ENCODE measurements around the gene LRRC41. TPM values are rescaled to one million over a fixed set of nuclear protein-coding genes. Genes with fewer than 3 reads are reported as not detected.

The LRRC41 gene
- total and polyA plus RNA-seq, 8 donors, result 21.6 to 110 (median 42.7) TPM

DNA sequence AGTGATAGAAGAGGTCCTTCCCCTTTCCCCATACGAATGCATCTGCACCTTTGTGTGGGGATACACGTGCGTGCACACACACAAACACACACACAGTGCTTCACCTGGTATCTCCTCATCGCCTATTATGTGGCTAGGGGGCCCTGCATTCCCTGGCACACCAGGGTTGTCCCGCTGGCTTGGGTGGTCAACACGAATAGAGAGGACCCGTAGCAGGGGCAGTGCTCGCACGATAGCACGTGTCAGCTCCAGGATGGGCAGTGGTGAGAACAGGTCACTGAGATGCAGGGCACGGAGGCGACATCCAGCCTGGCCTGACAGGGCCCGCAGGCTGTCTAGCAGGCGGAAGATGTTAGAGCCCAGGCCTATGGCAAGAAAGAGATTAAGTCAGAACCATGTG lies 22.4 kb downstream of the LRRC41 start:
- intact Hi-C loops (cut with DNase I; ENCODE audit: low total_unique reads), result no loop called here
- no peaks in the 10 kb centered on the region for H3K4me1 ChIP-seq
- H3K27ac ChIP-seq, result no peak overlapping the region
- TF ChIP-seq, protein P1, sequence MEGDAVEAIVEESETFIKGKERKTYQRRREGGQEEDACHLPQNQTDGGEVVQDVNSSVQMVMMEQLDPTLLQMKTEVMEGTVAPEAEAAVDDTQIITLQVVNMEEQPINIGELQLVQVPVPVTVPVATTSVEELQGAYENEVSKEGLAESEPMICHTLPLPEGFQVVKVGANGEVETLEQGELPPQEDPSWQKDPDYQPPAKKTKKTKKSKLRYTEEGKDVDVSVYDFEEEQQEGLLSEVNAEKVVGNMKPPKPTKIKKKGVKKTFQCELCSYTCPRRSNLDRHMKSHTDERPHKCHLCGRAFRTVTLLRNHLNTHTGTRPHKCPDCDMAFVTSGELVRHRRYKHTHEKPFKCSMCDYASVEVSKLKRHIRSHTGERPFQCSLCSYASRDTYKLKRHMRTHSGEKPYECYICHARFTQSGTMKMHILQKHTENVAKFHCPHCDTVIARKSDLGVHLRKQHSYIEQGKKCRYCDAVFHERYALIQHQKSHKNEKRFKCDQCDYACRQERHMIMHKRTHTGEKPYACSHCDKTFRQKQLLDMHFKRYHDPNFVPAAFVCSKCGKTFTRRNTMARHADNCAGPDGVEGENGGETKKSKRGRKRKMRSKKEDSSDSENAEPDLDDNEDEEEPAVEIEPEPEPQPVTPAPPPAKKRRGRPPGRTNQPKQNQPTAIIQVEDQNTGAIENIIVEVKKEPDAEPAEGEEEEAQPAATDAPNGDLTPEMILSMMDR (IDR thresholded peaks at IDR 0.05), result no peak
- TF ChIP-seq POLR2AphosphoS5 (IDR thresholded peaks at IDR 0.05) (no peak), EP300 (IDR thresholded peaks at IDR 0.05) (no peak), POLR2A (IDR thresholded peaks at IDR 0.05) (no peak)
- 92 to 97% (median 95%) methylated on average over 14 of the region's 14 CpGs for WGBS, 5 donors
- no peaks in the 10 kb centered on the region for H3K27me3 ChIP-seq
- no peak overlapping the region for H3K4me3 ChIP-seq
- no peak for DNase-seq
- H3K9me3 ChIP-seq, result no peaks in the 10 kb centered on the region
- peaks cover 40 to 91% (median 88%) of the 10 kb centered on the region in 4 donors for H3K36me3 ChIP-seq

DNA sequence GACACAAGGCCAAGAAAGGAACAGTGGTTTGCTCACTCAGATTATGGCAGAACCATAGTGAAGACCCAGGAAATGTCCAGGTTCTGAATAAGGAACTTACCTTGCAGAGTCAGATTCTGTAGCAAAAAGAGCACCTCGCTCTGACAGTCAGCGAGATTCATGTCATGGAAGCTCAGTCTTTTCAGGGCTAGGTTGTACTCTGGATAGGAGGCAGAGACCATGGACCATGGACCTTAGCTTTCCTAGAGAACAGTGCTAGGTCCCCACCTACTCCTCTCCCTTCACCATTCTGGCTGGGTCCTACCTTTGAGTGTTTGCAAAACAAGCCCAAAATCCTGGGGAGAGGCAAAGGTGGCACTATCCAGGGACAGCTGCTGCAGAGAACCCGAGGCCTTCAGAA lies 23.3 kb downstream of the LRRC41 start:
- intact Hi-C loops (cut with DNase I; ENCODE audit: low total_unique reads), result no loop called here
- 90 to 96% (median 95%) methylated on average over 3 of the region's 3 CpGs for WGBS, 5 donors
- Histone ChIP-seq H3K9me3 (no peaks in the 10 kb centered on the region), H3K27me3 (no peaks in the 10 kb centered on the region), H3K4me1 (no peaks in the 10 kb centered on the region), H3K4me3 (no peak overlapping the region), H3K27ac (no peak overlapping the region), H3K36me3 (peaks cover 31 to 81% (median 78%) of the 10 kb centered on the region in 4 donors)
- DNase-seq, result no peak
- TF ChIP-seq, protein P1 (IDR thresholded peaks at IDR 0.05), result no peak
- no peak for TF ChIP-seq EP300 (IDR thresholded peaks at IDR 0.05)
- no peak for TF ChIP-seq POLR2AphosphoS5 (IDR thresholded peaks at IDR 0.05)
- TF ChIP-seq POLR2A (IDR thresholded peaks at IDR 0.05), result no peak

DNA sequence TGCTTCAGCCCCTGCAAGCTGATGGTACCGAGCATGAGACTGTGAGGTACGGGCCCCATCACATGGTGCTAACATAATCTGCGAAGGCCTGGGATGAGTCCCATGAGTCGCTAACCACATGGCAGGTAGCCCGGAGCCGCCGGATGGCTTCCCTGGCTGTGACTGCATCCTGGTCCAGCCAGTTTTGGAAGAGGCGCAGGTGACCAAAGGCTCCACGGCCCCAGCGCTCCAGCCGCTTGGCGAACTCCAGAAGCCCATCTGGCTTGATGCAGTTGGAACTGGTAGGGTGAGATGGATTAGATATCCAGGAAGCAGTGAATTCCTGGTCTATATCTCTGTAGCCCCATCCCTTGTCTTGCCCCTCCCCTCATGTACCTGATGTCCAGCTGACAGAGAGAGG lies 24.6 kb downstream of the LRRC41 start:
- TF ChIP-seq EP300 (IDR thresholded peaks at IDR 0.05) (no peak), POLR2A (IDR thresholded peaks at IDR 0.05) (no peak), POLR2AphosphoS5 (IDR thresholded peaks at IDR 0.05) (no peak)
- TF ChIP-seq, protein P1 (IDR thresholded peaks at IDR 0.05), result no peak
- Histone ChIP-seq H3K27ac (no peak overlapping the region), H3K9me3 (no peaks in the 10 kb centered on the region), H3K27me3 (no peaks in the 10 kb centered on the region), H3K4me3 (no peak overlapping the region), H3K4me1 (no peaks in the 10 kb centered on the region), H3K36me3 (peaks cover 28 to 69% (median 65%) of the 10 kb centered on the region in 4 donors)
- 79 to 95% (median 91%) methylated on average over 9 to 12 of the region's 12 CpGs for WGBS, 5 donors
- peak in 1 of 2 donors; percentile 9 for DNase-seq
- intact Hi-C loops (cut with DNase I; ENCODE audit: low total_unique reads), result no loop called here

DNA sequence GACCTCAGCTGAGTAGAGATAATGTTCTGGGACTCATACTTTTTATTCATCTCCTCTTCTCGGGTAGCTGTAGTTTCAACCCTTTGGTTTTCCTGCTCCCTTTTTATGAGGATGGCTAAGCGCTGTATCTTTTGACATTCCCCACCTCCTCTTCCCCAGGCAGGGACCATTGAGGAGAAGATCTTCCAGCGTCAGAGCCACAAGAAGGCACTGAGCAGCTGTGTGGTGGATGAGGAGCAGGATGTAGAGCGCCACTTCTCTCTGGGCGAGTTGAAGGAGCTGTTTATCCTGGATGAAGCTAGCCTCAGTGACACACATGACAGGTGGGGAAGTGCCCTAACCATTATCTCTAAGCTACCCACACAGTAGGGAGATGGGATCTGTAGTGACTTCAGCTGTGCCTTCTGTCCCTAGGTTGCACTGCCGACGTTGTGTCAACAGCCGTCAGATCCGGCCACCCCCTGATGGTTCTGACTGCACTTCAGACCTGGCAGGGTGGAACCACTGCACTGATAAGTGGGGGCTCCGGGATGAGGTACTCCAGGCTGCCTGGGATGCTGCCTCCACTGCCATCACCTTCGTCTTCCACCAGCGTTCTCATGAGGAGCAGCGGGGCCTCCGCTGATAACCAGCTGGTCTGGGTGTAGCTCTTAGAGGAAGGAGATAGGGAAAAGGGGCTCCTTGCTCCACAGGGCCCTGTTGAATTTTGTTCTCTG lies 25.6 kb downstream of the LRRC41 start:
- H3K9me3 ChIP-seq, result no peaks in the 10 kb centered on the region
- H3K4me3 ChIP-seq, result no peak overlapping the region
- WGBS, 5 donors, result 72 to 87% (median 77%) methylated on average over 14 of the region's 14 CpGs
- no peaks in the 10 kb centered on the region for H3K4me1 ChIP-seq
- TF ChIP-seq POLR2AphosphoS5 (IDR thresholded peaks at IDR 0.05) (no peak), POLR2A (IDR thresholded peaks at IDR 0.05) (no peak), EP300 (IDR thresholded peaks at IDR 0.05) (no peak)
- peak in 1 of 2 donors; percentile 9 for DNase-seq
- no peaks in the 10 kb centered on the region for H3K27me3 ChIP-seq
- H3K36me3 ChIP-seq, result peaks cover 28 to 59% (median 57%) of the 10 kb centered on the region in 4 donors
- intact Hi-C loops (cut with DNase I; ENCODE audit: low total_unique reads), result no loop called here
- H3K27ac ChIP-seq, result no peak overlapping the region

DNA sequence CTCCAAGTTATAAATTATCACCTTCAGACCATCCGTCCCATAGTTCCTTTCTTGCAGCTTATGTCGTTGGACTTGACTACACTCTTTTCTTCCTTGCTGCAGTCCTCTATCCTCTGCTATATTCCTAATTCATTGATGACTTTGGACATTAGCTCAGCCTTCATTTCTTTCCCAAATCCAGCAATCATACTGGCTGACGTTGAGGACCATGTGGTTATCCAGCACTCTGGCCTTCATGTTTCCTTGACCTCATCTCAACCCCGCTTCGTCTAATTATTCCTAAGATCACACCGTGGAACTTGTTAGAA lies 28.4 kb downstream of the LRRC41 start:
- H3K27me3 ChIP-seq, result no peaks in the 10 kb centered on the region
- H3K36me3 ChIP-seq, result peaks cover 14 to 39% (median 30%) of the 10 kb centered on the region in 4 donors
- H3K4me3 ChIP-seq, result no peak overlapping the region
- 92 to 97% (median 95%) methylated on average over 6 of the region's 6 CpGs for WGBS, 5 donors
- H3K9me3 ChIP-seq, result no peaks in the 10 kb centered on the region
- DNase-seq, result no peak
- H3K4me1 ChIP-seq, result no peaks in the 10 kb centered on the region
- intact Hi-C loops (cut with DNase I; ENCODE audit: low total_unique reads), result no loop called here
- TF ChIP-seq EP300 (IDR thresholded peaks at IDR 0.05) (no peak), POLR2AphosphoS5 (IDR thresholded peaks at IDR 0.05) (no peak), POLR2A (IDR thresholded peaks at IDR 0.05) (no peak)
- TF ChIP-seq, protein P1 (IDR thresholded peaks at IDR 0.05), result no peak
- no peak overlapping the region for H3K27ac ChIP-seq
